ENCODE data around the gene TIMM29.

TIMM29 gene

GRCh38 chr19:10899151-10899653 is 29.4 kb upstream of the TIMM29 start:
- H3K4me3 ChIP-seq (ENCODE audit: low read depth in 1 of 2, low read length in 1 of 2), result no peak overlapping the region
- H3K4me1 ChIP-seq (ENCODE audit: control insufficient read depth in 1 of 2, insufficient read depth in 1 of 2, low read depth in 1 of 2, low read length in 1 of 2), result peaks cover 10% of the 10 kb centered on the region in 2 experiments
- H3K27me3 ChIP-seq, result no peaks in the 10 kb centered on the region
- no peaks in the 10 kb centered on the region for H3K36me3 ChIP-seq
- H3K27ac ChIP-seq, result no peak overlapping the region
- no peaks in the 10 kb centered on the region for H3K9me3 ChIP-seq
- TF ChIP-seq CTCF (IDR thresholded peaks at IDR 0.05), result no peak

GRCh38 chr19:10907925-10908324 is 20.7 kb upstream of the TIMM29 start:
- Histone ChIP-seq H3K36me3 (peaks cover 39% of the 10 kb centered on the region), H3K4me3 (ENCODE audit: low read depth in 1 of 2, low read length in 1 of 2) (no peak overlapping the region), H3K4me1 (ENCODE audit: control insufficient read depth in 1 of 2, insufficient read depth in 1 of 2, low read depth in 1 of 2, low read length in 1 of 2) (no peaks in the 10 kb centered on the region), H3K27ac (no peak overlapping the region), H3K27me3 (no peaks in the 10 kb centered on the region), H3K9me3 (no peaks in the 10 kb centered on the region)
- no peak for TF ChIP-seq CTCF (IDR thresholded peaks at IDR 0.05)

- Histone ChIP-seq H3K4me3 (ENCODE audit: low read depth in 1 of 2, low read length in 1 of 2) (no peak overlapping the region), H3K9me3 (no peaks in the 10 kb centered on the region), H3K36me3 (peaks cover 42% of the 10 kb centered on the region), H3K27me3 (no peaks in the 10 kb centered on the region), H3K27ac (no peak overlapping the region), H3K4me1 (ENCODE audit: control insufficient read depth in 1 of 2, insufficient read depth in 1 of 2, low read depth in 1 of 2, low read length in 1 of 2) (no peaks in the 10 kb centered on the region)
- no peak for TF ChIP-seq CTCF (IDR thresholded peaks at IDR 0.05)
Measured at GRCh38 chr19:10908380-10908960, 20.1 kb upstream of the TIMM29 start.

- Histone ChIP-seq H3K9me3 (no peaks in the 10 kb centered on the region), H3K36me3 (peaks cover 54% of the 10 kb centered on the region), H3K27ac (no peak overlapping the region), H3K4me1 (ENCODE audit: control insufficient read depth in 1 of 2, insufficient read depth in 1 of 2, low read depth in 1 of 2, low read length in 1 of 2) (no peaks in the 10 kb centered on the region), H3K27me3 (no peaks in the 10 kb centered on the region), H3K4me3 (ENCODE audit: low read depth in 1 of 2, low read length in 1 of 2) (no peak overlapping the region)
- no peak for TF ChIP-seq CTCF (IDR thresholded peaks at IDR 0.05)
Measured at GRCh38 chr19:10911579-10912363, 16.8 kb upstream of the TIMM29 start.

GRCh38 chr19:10912619-10913018 is 16.0 kb upstream of the TIMM29 start:
- no peak for TF ChIP-seq CTCF (IDR thresholded peaks at IDR 0.05)
- H3K4me1 ChIP-seq (ENCODE audit: control insufficient read depth in 1 of 2, insufficient read depth in 1 of 2, low read depth in 1 of 2, low read length in 1 of 2), result no peaks in the 10 kb centered on the region
- no peaks in the 10 kb centered on the region for H3K27me3 ChIP-seq
- H3K27ac ChIP-seq, result no peak overlapping the region
- H3K9me3 ChIP-seq, result no peaks in the 10 kb centered on the region
- H3K4me3 ChIP-seq (ENCODE audit: low read depth in 1 of 2, low read length in 1 of 2), result no peak overlapping the region
- H3K36me3 ChIP-seq, result peaks cover 53% of the 10 kb centered on the region
